NCI-H2029 (cell line): ENCODE measurements around the gene PDE6B.
"Not testable (repeated sequence)": the region's sequence is repeated elsewhere in the genome, so short reads cannot be mapped to it uniquely, and the experiment has no call there.

ENCODE experiments used
- DNase-seq: peaks from one replicate; lab custom pipeline; 2025; lab: John Stamatoyannopoulos, UW

Gene PDE6B

DNA sequence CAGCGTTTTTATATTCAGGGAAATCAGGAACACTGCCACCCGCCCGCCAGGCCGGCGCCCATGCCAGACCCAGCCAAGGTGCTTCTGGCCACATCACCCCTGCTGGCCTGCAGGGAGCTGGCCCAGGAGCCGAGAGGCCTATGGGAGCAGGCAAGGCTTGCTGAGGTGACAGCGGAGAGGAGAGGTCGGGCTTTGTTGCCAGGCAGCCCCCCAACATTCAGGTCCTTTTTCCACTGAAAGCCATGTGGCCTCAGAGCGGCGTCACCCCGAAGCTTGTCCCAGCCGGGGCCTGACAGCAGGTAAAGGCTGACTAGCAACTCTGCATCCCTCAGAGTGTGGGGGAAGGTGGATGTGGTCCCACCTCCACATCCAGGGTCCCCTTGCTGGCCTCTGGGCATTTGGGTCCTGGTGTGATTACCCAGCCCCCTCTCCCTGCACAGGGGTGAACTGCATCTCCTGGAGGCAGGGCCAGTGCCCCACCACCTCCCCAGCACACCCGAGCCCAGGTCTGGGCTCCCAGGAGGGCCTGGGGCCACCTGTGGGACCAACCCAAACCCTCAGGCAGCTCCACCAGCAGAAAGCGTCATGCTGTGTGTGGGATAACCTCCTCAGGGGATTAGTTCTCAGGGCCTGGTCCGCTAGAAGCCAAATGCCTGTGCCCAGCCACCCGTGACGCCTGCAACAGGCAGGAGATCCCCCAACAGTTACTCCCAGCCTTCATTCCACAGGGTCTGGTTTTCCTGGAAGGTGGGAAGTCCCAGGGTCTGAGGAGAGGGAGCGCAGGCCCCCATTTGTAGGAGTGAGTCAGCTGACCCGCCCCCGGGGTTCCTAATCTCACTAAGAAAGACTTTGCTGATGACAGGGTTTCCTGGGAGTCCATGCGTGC lies at the start of gene PDE6B:
TSS of gene PDE6B (plus strand) at position 869 of the 886 bp plus-strand sequence. CDS start 54 bp downstream, outside the sequence.
- DNase-seq: no peak

DNA sequence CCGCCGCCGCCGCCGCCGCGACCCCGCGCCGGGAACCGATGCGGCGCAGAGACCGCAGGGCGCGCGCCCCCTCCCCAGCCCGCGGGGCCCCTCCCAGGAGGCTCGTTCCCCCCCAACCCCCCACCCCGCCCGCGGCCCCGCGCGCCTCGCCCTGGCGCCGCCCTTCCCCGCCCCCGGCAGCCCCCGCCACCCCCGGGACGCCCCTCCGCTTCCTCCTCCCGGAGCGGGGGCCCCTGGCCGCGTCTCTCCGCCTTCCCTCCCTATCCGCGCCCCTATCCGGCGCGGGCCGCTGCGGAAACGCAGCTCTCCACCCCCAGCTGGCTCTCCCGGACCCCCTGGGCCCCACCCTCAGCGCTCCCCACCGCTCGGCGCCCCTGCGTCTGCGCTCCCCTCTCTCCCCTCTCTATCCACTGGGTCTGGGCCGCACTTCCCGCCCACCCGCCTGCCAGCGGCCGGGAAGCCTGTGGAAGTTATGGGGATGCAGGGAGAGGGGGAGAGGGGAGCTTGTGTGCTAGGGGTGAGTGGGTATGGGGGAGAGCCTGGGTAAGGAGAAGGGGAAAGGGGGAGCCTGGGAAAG lies 49.0 kb upstream of the PDE6B start, which contains the start of gene TMEM271:
TSS of gene TMEM271 (minus strand) at position 51 of the 577 bp plus-strand sequence. CDS start 233 bp downstream, outside the sequence.
- DNase-seq: no peak

DNA sequence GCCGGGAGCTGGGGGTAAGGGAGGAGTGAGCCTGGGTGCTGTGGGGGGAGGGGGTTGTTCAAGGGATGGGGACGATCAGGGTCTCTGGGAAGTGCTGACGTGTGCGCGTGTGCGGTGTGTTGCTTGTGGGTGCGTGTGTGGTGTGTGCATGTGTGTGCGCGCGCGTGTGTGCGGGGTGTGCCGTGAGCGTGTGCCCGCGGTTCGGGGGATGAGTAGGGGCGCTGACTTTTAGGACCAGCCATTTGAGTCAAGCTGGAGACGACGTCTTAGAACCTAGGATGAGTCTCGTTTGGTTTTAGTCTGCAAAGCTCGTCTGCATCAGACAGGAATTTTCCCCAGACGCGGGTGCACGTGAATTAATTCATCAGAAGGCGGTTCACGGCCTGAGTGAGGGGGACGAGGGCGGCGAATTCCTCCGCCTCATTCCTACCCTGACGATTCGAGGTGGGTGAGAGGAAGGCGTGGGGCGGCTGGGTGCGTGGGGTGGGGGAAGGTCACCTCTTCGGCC lies 48.3 kb upstream of the PDE6B start:
- DNase-seq: no peak

GRCh38 chr4:577499-578450 lies 47.6 kb upstream of the PDE6B start:
- DNase-seq: no peak

- DNase-seq: no peak
Observed at GRCh38 chr4:578451-579443, 46.6 kb upstream of the PDE6B start.

DNA sequence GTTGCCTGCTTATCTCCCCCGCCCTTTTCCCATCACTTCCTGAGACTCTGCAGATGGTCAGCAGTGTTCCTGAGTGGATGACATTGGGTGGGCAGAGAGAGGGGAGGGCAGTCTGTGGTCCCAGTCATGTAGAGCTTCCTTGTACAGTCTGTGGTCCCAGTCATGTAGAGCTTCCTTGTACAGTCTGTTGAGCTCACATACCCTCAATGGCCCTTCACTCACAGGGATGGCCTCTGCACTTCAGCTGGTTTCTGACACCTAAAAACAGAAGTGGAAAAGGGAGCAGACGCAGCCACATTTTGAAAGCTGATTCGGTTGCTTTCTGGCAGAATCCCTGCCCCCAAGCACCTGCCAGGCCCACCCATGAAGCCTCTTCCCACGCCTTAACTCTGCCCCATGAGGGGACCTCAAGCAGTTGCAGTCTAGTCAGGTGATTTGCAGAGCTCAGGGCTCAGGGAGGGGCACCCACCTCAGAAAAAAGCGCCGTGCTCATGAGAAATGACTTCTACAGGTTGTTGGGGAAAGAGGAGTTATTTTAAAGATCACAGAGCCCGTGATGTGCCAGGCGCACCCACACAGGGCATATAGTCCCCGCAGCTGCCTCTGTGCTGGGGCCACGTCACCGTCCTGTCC lies 45.7 kb upstream of the PDE6B start:
- DNase-seq: no peak

- DNase-seq: no peak
Observed at GRCh38 chr4:581181-581580, 44.2 kb upstream of the PDE6B start.

DNA sequence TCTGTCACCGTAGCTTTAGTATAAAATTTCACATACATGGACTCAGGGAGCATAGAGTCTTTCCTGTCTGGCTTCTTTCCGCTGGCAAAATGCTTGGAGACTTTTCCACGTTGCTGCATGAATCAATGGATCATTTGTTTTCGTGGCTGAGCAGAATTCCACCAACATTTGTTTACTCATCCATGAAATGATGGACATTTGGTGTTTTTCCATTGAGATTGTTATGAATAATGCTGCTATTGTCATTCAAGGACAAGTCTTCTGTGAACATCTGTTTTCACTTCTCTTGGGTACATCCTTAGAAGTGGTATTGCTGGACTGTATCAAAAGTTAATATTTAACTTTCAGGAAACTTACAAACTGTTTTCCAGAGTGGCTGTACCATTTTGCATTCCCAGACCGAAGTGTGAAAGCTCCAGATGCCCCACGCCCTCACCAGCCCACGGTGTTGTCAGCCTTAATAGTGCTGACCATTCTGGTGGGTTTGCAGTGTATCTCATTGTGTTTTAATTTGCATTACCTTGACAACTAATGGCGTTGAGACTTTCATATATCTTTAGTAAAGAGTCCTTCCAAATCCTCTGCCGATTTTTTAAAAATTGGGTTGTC lies 43.5 kb upstream of the PDE6B start:
- no peak for DNase-seq

GRCh38 chr4:583820-584219 lies 41.6 kb upstream of the PDE6B start:
- no peak for DNase-seq

- DNase-seq: no peak
Observed at GRCh38 chr4:587671-588350, 37.6 kb upstream of the PDE6B start.

DNA sequence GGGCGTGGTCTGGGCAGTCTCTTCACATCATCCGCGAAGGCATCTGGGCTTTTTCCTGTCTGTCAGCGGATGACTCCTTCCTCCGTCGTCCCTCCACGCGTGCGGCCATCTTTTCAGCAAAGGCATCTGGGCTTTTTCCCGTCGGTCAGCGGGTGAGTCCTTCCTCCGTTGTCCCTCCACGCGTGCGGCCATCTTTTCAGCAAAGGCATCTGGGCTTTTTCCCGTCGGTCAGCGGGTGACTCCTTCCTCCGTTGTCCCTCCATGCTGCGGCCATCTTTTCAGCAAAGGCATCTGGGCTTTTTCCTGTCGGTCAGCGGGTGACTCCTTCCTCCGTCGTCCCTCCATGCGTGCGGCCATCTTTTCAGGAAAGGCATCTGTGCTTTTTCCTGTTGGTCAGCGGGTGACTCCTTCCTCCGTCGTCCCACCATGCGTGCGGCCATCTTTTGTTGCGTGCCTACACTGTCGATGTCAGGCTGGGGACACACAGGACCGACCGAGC lies 37.0 kb upstream of the PDE6B start:
- no peak for DNase-seq

DNA sequence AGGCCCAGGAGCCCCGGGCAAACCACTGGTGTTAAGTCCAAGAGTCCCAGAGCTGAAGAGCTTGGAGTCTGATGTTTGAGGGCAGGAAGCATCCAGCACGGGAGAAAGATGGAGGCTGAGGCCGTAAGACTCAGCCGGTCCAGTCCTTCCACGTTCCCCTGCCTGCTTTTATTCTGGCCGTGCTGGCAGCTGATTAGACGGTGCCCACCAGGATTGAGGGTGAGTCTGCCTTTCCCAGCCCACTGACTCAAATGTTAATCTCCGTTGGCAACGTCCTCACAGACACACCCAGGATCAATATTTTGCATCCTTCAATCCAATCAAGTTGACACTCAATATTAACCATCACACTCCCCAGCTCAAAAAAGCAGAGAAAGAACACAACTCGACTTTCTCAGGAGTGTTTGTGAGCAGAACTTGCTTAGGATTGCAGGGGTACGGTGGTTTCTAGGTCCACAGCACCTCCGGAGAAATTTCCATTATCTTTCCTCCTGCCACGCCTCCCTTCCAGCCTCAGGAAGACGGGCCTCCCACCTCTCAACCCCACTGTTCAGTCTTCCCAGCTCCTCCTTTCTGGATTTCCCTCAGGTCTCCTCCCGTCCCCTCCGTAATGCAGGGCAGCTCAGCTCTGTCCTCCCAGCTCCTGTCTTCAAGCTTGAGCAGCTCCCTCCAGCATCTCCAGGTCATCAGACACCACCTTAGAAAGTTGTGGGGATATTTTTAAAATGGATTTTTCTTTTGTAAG lies 36.0 kb upstream of the PDE6B start:
- no peak for DNase-seq

DNA sequence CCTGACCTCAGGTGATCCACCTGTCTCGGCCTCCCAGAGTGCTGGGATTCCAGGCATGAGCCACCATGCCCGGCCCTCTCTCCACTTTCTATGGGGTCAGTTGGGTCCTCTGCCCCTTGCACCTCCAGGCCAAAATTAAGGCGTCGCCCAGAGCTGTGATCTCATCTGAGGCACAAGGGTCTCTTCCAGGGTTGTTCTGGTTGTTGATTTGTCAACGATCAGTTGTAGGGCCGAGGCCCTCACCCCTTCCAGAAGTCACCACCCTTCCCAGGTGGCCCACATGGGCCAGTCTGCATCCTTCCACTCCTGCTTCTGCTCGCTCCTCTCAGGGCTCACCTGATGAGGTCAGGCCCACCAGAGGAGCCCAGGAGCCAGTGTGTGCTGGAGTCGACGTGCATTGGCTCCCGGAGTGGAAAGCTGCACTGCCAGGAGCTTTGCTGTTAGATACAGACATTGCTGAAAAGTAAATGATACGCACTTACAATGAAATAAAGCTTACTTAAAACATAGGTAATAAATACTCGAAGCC lies 35.0 kb upstream of the PDE6B start:
- no peak for DNase-seq

GRCh38 chr4:592178-592577 lies 33.2 kb upstream of the PDE6B start:
- DNase-seq: not testable (repeated sequence)

- DNase-seq: no peak
Observed at GRCh38 chr4:592825-593520, 32.4 kb upstream of the PDE6B start.

- no peak for DNase-seq
Observed at GRCh38 chr4:598925-599324, 26.4 kb upstream of the PDE6B start.

- DNase-seq: no peak
Observed at GRCh38 chr4:600166-600565, 25.2 kb upstream of the PDE6B start.
